ENCODE results near the gene DAAM1.

Gene DAAM1

GRCh38 chr14:59265808-59266207 lies 77.3 kb downstream of the DAAM1 start:
- DNase-seq = peak; percentile 61

GRCh38 chr14:59267046-59267445 lies 78.6 kb downstream of the DAAM1 start:
- peak; percentile 33 for DNase-seq

DNA sequence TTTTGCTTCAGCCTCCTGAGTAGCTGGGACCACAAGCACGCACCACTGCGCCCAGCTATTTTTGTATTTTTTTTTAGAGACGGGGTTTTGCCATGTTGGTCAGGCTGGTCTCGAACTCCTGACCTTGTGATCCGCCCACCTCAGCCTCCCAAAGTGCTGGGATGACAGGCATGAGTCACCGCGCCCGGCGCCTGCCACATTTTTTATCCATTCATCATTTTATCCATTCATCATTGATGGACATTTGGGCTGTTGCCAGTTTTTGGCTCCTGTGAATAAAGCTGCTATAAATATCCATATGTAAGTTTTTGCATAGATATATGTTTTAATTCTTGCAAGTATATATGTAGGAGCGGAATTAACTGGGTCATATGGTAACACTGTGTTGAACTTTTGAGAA lies 79.5 kb downstream of the DAAM1 start:
- DNase-seq = no peak

GRCh38 chr14:59268858-59269257 lies 80.4 kb downstream of the DAAM1 start:
- no peak for DNase-seq

DNA sequence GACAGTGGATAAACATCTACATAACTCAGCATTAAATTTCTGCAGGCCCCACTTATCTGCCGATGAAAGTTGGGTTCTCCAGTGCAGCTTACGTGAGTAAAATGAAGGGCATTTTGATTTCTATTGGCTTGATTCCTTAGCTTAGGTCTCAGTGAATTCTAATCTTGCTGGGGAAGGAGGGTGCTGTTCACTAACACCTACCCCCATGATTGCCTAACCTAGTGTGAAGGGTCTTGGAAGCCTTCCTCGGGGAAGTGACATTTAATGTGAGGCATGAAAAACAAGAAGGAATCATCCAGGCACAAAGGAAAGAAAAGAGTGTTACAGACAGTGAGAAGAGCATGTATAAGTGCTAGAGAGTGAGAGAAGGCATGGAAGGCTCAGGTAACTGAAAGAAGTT lies 81.0 kb downstream of the DAAM1 start:
- DNase-seq = no peak

DNA sequence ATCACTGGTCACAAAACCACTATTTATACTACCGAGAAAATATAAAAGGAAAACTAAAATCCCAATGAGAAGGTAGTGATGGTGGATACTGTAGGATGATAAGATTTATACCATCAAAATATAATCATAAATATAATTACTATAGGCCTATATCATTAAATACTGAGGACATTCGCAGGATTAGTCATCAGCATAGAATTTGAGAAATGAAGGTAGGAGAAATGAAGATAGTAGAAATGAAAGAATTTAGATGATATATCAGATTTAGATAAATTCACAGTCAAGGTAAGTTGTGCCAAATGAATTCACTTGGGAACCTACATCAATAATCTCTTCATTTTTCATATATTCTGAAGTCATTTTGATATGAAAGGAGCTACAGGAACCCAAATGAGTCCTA lies 82.8 kb downstream of the DAAM1 start:
- no peak for DNase-seq

GRCh38 chr14:59271734-59272133 lies 83.3 kb downstream of the DAAM1 start:
- DNase-seq = no peak

DNA sequence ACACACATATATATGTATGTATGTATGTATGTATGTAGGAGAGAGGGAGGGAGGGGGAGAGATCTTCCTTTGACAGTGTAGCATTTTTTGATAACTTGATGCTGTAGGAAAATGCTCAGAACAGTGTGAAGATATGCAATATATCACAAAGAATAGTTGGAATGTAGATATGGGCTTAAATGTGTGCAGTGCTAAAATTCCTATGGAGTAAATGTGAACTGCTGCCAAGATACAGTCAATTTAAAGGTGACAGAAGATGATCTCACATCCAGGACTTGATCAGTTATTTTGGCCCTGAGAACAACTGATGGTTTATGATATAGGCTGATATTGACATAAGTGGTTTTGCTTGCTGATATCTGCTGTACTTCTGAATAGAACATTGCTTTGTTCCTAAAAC lies 84.2 kb downstream of the DAAM1 start:
- no peak for DNase-seq

- DNase-seq = no peak
These were observed 85.3 kb downstream of the DAAM1 start for GRCh38 chr14:59273737-59274136.

DNA sequence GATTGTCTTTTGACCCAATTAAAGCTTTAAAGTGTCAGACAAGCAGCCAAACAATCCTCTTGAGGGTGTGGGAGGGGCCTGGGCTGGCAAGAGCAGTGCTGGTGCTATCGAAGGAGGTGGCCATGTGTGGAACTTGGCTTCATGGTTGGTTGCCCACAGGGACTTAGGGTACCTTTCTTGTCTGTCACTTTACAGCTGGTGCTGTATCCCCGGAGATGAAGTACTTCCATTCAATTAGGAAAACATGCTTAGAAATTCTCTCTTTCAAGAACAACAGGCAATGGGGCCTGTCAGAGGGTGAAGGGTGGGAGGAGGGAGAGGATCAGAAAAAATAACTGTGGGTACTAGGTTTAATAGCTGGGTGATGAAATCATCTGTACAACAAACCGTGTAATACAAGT lies 86.5 kb downstream of the DAAM1 start:
- DNase-seq = no peak

GRCh38 chr14:59275668-59276067 lies 87.2 kb downstream of the DAAM1 start:
- DNase-seq = peak; percentile 84

- DNase-seq = no peak
These were observed 87.8 kb downstream of the DAAM1 start for GRCh38 chr14:59276235-59276634.

GRCh38 chr14:59277659-59278058 lies 89.2 kb downstream of the DAAM1 start:
- DNase-seq = peak; percentile 77

GRCh38 chr14:59278111-59278510 lies 89.6 kb downstream of the DAAM1 start:
- DNase-seq = peak; percentile 24

GRCh38 chr14:59280961-59281360 lies 92.5 kb downstream of the DAAM1 start:
- DNase-seq = no peak

DNA sequence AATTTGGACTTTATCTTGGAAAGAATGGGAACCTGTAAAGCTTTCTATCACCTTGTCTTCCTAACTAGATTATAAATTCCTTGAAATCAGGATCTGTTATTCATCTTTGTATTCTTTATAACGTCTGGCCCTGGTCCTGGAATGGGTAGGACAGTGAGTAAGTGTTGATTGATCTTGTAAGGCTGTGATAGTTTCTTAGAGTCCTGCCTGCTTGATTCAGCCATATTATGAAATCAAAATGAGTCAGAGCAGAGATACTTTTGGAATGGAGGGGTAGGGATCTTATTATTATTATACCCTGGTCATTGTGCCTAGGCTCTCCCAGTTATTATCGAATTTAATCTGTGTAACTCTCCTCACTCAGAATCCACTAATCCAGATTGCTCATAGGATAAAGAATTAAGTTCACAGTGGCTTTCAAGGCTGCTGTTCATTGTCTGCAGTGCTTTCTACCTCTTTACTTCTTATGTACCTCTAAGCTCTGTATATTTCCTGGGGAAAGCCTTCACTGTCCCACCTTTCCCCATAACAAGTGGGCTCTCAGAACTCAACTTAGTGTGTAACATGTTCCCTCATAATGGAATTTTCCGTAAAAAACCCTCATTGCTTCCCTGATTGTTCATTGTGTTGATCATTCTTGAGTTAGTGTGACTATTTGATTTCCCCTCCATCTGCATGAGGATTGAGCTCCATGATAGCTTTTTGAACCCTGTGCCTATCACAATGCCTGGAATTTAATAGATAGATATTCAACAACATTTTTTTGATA lies 93.3 kb downstream of the DAAM1 start:
- DNase-seq = no peak

DNA sequence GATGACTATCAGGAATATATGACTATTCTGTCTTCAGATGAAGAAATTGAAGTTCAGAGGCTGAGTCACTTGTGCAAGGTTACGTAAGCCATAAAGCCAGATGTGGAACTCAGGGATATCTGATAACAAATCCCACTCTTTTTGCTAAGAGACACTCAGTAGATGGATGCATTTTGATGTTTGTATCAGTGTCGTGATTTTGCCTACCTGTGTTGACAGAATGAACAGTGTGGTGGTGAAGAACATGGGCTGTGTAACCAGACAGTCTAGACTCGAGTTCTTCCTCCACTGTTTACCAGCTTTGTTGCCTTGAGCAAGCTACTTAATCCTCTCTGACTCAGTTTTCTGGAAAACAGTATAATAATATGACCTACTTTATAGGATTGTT lies 93.9 kb downstream of the DAAM1 start:
- no peak for DNase-seq

GRCh38 chr14:59283361-59283760 lies 94.9 kb downstream of the DAAM1 start:
- DNase-seq = no peak

DNA sequence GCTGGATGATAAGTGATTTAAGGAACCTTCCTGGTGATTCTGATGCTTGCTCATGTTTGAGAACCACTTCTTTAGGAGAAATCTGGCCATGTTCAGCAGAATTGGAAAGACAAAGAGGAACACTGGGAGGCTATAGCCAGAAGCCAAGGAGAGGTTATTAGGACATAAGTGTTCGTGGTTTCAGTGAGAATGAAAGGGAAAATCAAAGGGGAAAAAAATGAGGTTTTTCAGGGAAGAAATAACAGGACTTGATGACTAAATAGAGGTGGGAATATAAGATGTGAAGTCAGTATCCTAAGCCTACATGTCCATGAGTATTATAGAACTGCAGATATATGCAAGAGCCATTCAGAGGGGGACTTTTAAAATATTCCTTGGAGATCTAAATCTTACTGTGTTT lies 95.6 kb downstream of the DAAM1 start:
- DNase-seq = no peak

- DNase-seq = no peak
These were observed 103.6 kb downstream of the DAAM1 start for GRCh38 chr14:59292028-59292427.

DNA sequence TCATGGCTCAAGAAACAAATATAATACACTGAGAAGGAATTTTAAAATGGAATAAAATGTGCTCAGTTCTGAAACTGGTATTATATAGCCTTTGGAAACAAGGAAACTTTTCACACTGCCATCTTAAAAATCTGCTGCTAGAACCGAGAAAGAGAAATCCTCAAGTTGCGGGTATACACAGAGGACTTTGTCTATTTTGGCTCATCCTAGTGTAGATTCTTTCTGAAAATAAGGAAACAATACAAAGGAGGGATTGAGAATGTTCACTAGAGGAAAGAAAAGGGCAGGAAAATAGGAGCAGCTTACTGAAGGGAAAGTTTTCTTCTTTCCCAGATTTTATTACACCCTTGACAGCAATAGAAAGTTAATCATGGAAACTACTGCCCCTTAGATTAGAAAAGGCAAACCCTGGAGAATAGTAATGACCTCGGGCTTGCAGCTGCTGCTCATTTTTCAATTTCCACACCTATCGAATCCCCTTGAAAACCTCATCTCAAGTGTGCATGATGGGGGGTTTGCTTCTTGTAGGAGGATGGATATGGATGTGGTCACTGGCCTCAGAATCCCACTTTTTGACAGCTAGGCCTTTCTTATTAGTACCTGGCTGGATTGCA lies 104.6 kb downstream of the DAAM1 start:
- DNase-seq = no peak

- DNase-seq = no peak
These were observed 105.6 kb downstream of the DAAM1 start for GRCh38 chr14:59293935-59294661.

DNA sequence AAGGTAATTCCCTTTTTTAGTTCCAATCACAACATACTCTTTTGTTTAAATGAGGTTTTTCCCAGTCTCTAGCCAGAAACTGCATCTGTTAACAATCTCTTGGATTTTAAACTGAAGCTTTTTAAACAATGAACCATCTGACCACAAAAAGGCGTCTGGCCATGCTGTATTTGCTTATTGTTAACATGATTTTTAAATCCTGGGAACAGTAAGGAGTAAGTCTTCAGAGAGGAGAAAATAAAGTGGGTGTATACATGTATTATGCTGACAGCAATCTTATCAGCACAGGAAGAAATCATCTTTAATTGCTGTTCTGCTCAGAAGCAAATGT lies 106.2 kb downstream of the DAAM1 start:
- DNase-seq = no peak

- DNase-seq = no peak
These were observed 107.5 kb downstream of the DAAM1 start for GRCh38 chr14:59295951-59296350.
